ENCODE data around the gene LRRC8C.

Gene LRRC8C

DNA sequence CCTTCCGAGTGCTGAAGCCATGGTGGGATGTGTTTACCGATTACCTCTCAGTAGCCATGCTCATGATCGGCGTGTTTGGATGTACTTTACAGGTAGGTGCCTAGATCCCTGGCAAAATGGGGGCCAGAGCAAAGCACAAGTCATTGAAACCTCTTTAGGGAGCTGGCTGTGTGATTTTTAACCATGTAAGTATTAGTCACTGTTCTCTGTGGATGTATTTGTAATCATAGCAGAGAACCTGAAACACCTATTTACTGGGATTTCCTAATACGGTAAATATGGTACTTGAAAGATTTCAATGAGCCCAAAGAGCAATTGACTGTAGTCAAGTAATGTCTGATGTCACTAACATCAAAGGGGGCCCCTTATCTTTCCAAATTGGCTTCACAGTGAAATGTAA lies 53.6 kb downstream of the LRRC8C start:
- POLR2A ChIA-PET, result no interaction called here
- TF ChIP-seq, protein P1, sequence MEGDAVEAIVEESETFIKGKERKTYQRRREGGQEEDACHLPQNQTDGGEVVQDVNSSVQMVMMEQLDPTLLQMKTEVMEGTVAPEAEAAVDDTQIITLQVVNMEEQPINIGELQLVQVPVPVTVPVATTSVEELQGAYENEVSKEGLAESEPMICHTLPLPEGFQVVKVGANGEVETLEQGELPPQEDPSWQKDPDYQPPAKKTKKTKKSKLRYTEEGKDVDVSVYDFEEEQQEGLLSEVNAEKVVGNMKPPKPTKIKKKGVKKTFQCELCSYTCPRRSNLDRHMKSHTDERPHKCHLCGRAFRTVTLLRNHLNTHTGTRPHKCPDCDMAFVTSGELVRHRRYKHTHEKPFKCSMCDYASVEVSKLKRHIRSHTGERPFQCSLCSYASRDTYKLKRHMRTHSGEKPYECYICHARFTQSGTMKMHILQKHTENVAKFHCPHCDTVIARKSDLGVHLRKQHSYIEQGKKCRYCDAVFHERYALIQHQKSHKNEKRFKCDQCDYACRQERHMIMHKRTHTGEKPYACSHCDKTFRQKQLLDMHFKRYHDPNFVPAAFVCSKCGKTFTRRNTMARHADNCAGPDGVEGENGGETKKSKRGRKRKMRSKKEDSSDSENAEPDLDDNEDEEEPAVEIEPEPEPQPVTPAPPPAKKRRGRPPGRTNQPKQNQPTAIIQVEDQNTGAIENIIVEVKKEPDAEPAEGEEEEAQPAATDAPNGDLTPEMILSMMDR (IDR thresholded peaks at IDR 0.05; ENCODE audit: control extremely low read depth, extremely low read depth, low read depth, missing control alignments), result no peak
- CTCF ChIA-PET, result interaction anchor here (1.0 to 1.2 kb wide), 3 partner anchors 40 to 76 kb away, joined by 3 to 6 read pairs (median 3); no protein-coding TSS in a partner anchor

DNA sequence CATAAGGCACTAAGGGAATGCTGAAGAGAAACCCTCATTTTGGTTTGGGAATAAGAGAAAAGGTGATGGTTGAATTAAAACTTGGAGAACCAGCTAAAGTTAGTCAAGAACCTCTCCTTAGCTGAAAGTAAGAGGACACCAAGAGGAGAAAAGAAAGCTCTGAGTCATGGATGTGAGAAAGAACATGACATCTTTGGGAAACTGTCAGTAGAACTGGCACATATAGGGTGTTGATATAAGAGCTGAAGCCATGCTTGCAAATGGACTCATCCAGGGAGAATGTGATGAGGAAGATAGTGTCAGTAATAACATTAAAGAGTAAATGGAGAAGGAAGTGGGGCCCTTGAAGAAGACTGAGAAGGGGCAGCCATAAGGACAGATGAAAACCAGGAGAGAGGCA lies 54.3 kb downstream of the LRRC8C start:
- TF ChIP-seq, protein P1 (IDR thresholded peaks at IDR 0.05; ENCODE audit: control extremely low read depth, extremely low read depth, low read depth, missing control alignments), result no peak
- POLR2A ChIA-PET, result no interaction called here
- CTCF ChIA-PET, result interaction anchor here (1.0 to 1.5 kb wide), 4 partner anchors 14 to 76 kb away, joined by 3 to 6 read pairs (median 3); no protein-coding TSS in a partner anchor
- DNase-seq (ENCODE audit: extremely low spot score), result no peak

More for the DNA sequence above, 53.6 kb downstream of the LRRC8C start:
- no peak for DNase-seq (ENCODE audit: extremely low spot score)

DNA sequence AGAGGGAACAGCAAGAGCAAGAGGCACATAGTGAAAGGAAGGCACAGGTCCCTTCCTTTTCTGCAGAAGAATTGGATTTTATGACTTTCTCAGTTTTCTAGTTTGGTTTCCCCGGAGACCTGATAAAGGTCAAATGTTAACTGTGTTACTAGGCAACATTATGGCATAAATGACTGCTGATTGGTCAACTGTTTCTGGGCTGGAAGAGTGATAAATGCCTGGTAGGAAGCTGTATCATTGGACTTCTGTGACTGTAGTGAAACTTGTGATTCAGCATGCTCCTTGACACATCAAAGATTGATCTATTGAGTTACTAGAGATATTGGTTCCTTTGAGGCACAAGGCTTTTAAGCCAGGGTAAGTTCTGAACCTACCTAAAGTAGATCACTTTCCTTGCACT lies 55.7 kb downstream of the LRRC8C start:
- CTCF ChIA-PET, result interaction anchor here (1.5 kb wide), 1 partner anchor 16 kb away, joined by 3 read pairs; no protein-coding TSS in a partner anchor
- TF ChIP-seq, protein P1 (IDR thresholded peaks at IDR 0.05; ENCODE audit: control extremely low read depth, extremely low read depth, low read depth, missing control alignments), result no peak
- no peak for DNase-seq (ENCODE audit: extremely low spot score)
- POLR2A ChIA-PET, result no interaction called here

DNA sequence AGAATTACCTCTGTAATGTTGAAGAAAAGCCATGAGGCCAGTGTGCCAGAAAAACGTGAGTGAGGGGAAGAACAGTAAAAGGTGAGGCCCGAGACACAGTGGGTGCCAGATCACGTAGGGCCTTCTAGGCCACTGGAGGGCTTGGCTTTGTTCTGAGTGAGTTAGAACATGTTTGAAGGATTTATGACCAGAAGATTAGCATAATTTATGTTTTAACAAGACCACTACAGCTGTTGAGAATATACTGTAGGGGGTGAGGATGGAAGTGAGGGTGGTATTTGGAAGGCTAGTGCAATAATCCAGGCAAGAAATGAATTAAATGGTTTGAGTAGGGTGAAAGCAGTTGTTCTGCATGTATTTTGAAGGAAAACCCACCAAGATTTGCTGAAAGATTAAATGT lies 56.3 kb downstream of the LRRC8C start:
- DNase-seq (ENCODE audit: extremely low spot score), result no peak
- ChIA-PET POLR2A (no interaction called here), CTCF (no interaction called here)
- TF ChIP-seq, protein P1 (IDR thresholded peaks at IDR 0.05; ENCODE audit: control extremely low read depth, extremely low read depth, low read depth, missing control alignments), result no peak

DNA sequence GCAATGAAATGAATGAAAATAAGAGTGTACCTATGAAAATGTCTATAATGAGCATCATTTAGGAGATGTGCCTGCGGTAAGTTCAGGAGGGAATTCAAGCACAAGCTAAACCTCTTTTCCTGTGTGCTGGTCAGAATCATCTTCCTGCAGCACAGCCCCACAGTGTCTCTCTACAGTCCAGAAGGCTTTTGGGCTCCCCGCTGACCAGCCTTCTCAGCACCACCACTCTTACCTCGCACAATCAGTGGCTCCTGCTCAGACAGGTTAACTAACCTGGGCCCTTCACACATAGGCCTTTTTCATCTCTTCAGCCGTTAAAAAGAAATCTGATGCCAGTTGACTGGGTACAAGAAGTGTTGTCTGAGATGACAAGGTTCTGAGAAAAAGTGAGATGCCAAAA lies 57.7 kb downstream of the LRRC8C start:
- no peak for DNase-seq (ENCODE audit: extremely low spot score)
- TF ChIP-seq, protein P1 (IDR thresholded peaks at IDR 0.05; ENCODE audit: control extremely low read depth, extremely low read depth, low read depth, missing control alignments), result no peak
- ChIA-PET CTCF (no interaction called here), POLR2A (no interaction called here)

DNA sequence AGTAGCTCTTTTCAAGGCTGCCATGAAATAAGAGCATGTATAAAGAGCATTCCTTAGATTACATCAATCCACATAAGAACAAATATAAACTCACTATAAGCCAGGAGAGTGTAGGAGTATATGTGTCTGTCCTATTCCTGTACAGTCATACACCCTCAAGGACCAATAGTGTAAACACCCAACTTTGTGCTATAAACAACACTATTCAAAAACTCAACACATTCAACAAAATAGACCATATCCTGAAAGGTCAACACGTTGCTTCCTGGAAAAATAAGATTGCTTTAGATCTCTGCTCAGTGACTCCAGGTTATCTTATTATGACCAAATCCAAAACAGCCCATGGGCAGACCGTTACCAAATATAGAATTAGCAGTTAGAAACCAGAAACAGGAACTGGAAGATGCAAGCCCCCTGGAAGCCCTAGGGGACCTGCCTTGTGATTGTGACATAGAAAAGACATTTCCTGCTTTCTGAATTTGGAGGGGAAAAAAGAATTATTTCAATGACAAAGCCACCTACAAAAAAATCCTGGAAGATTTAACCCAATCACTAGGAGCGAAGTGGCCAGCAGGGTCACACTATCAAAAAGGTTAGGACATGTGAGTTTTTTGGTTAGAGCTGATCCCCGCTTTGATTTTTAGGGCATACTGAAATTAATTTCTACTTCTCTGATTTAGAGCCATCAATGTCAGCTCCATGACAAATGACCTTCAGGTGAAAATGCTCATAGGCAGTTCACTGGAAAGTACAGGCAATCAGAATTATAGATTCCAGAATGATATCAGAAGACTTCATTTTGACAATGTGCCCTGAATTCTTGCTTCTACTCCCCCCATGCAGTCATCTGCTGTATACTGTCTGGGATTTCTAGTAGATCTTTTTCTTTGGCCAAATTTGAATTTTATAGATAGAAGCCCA lies 59.9 kb downstream of the LRRC8C start:
- CTCF ChIA-PET, result interaction anchor here (1.1 to 3.1 kb wide), 8 partner anchors 10 to 84 kb away, joined by 3 to 13 read pairs (median 6); partner anchors contain the start of gene LRRC8C
- TF ChIP-seq, protein P1 (IDR thresholded peaks at IDR 0.05; ENCODE audit: control extremely low read depth, extremely low read depth, low read depth, missing control alignments), result no peak
- POLR2A ChIA-PET, result no interaction called here
- peak; percentile 29 for DNase-seq (ENCODE audit: extremely low spot score)

Measured in GM10248 (cell line).